HepG2 (cell line): ENCODE measurements around the gene TNFRSF1B. TPM values are rescaled to one million over a fixed set of nuclear protein-coding genes. Genes with fewer than 3 reads are reported as not detected.

ENCODE experiments used
- AHR ChIP-seq: IDR thresholded peaks from 2 replicates; pipeline ENCODE4 v1.6.1; 2018; ENCODE audit warnings: missing genetic modification reagents, missing compliant biosample characterization
- BORCS8-MEF2B ChIP-seq: sonication (generic); formaldehyde crosslinking; IDR thresholded peaks from 2 replicates; pipeline ENCODE4 v1.8.0; 2022; ENCODE audit warnings: mild to moderate bottlenecking, missing genetic modification reagents
- FLYWCH1 ChIP-seq: sonication (generic); formaldehyde crosslinking; IDR thresholded peaks from 2 replicates; pipeline ENCODE4 v1.8.1; 2023; ENCODE audit warnings: mild to moderate bottlenecking, missing genetic modification reagents
- NFYB ChIP-seq: sonication (generic); formaldehyde crosslinking; IDR thresholded peaks from 2 replicates; pipeline ENCODE4 v1.4.0; 2020; ENCODE audit warnings: missing genetic modification reagents
- PCBP1 ChIP-seq: fragments of 200-400 bp; formaldehyde crosslinking; IDR thresholded peaks from 2 replicates; pipeline ENCODE4 v1.6.1; 2017; ENCODE audit warnings: mild to moderate bottlenecking, low read depth, low read length, borderline replicate concordance
- PHF5A ChIP-seq: IDR thresholded peaks from one replicate; pipeline ENCODE4 v1.6.1; 2018; ENCODE audit warnings: low read depth, missing genetic modification reagents; ENCODE audit not compliant: unreplicated experiment
- RORA ChIP-seq: sonication (generic); formaldehyde crosslinking; IDR thresholded peaks from 2 replicates; pipeline ENCODE4 v1.5.0; 2020; ENCODE audit warnings: mild to moderate bottlenecking, missing genetic modification reagents, moderate library complexity
- SRY ChIP-seq: sonication (generic); formaldehyde crosslinking; IDR thresholded peaks from 2 replicates; pipeline ENCODE4 v1.8.0; 2022; ENCODE audit warnings: mild to moderate bottlenecking, missing genetic modification reagents
- TOPORS ChIP-seq: sonication (generic); formaldehyde crosslinking; IDR thresholded peaks from 2 replicates; pipeline ENCODE4 v1.8.0; 2023; ENCODE audit warnings: mild to moderate bottlenecking, missing genetic modification reagents
- ZBTB42 ChIP-seq: sonication (generic); formaldehyde crosslinking; IDR thresholded peaks from 2 replicates; pipeline ENCODE4 v1.5.0; 2020; ENCODE audit warnings: mild to moderate bottlenecking, missing genetic modification reagents
- ZC3H13 ChIP-seq: sonication (generic); formaldehyde crosslinking; IDR thresholded peaks from 2 replicates; pipeline ENCODE4 v1.8.1; 2023; ENCODE audit warnings: mild to moderate bottlenecking, missing genetic modification reagents, moderate library complexity
- ZKSCAN5 ChIP-seq: sonication (generic); formaldehyde crosslinking; IDR thresholded peaks from 2 replicates; pipeline ENCODE4 v1.5.1; 2020; ENCODE audit warnings: mild to moderate bottlenecking, missing genetic modification reagents
- ZMAT3 ChIP-seq: sonication (generic); formaldehyde crosslinking; conservative IDR thresholded peaks from 2 replicates; pipeline ENCODE4 v1.7.0; 2021; ENCODE audit warnings: missing genetic modification reagents
- ZNF160 ChIP-seq: sonication (generic); formaldehyde crosslinking; IDR thresholded peaks from 2 replicates; pipeline ENCODE4 v1.8.0; 2022; ENCODE audit warnings: mild to moderate bottlenecking, inconsistent platforms, missing genetic modification reagents
- ZNF232 ChIP-seq: sonication (generic); formaldehyde crosslinking; IDR thresholded peaks from 2 replicates; pipeline ENCODE4 v1.4.0; 2020; ENCODE audit warnings: missing genetic modification reagents, borderline replicate concordance
- ZNF367 ChIP-seq: sonication (generic); formaldehyde crosslinking; IDR thresholded peaks from 2 replicates; pipeline ENCODE4 v1.4.0; 2020; ENCODE audit warnings: missing genetic modification reagents, borderline replicate concordance
- ZNF496 ChIP-seq: sonication (generic); formaldehyde crosslinking; IDR thresholded peaks from 2 replicates; pipeline ENCODE4 v1.8.1; 2023; ENCODE audit warnings: mild to moderate bottlenecking, moderate library complexity, missing genetic modification reagents; ENCODE audit not compliant: insufficient replicate concordance
- ZNF615 ChIP-seq: sonication (generic); formaldehyde crosslinking; IDR thresholded peaks from 2 replicates; pipeline ENCODE4 v1.5.0; 2020; ENCODE audit warnings: mild to moderate bottlenecking, missing genetic modification reagents, borderline replicate concordance
- ZNF747 ChIP-seq: sonication (generic); formaldehyde crosslinking; IDR thresholded peaks from 2 replicates; pipeline ENCODE4 v1.8.1; 2023; ENCODE audit warnings: missing genetic modification reagents, mild to moderate bottlenecking, borderline replicate concordance
- polyA plus RNA-seq, 8 experiments: library from polyadenylated mRNA; depleted of rRNA in 3 of 8; stranded (reverse) in 7 of 8; unstranded in 1 of 8; fragments of >200 nt; fragmentation: Illumina TruSeq in 4 of 8; extraction: Trizol in 4 of 8; gene quantifications; 2 replicates each; pipeline versions ENCODE4 v1.2.1 to v1.2.3, GENCODE V29; 2011 to 2016; ENCODE audit warnings: low read depth in 4 of 8, missing spikeins in 1 of 8, mixed read lengths in 1 of 8; ENCODE audit not compliant: insufficient read depth in 1 of 8
- total RNA-seq, 5 experiments: library from RNA; depleted of rRNA; stranded (reverse); fragments of >200 nt; fragmentation: Illumina TruSeq; extraction: Trizol; gene quantifications; 2 replicates each; pipeline ENCODE4 v1.2.3, GENCODE V29; 2016; ENCODE audit warnings: low read depth in 1 of 5
- TF ChIP-seq, protein P1 (sequence below): sonication (generic); formaldehyde crosslinking; conservative IDR thresholded peaks from 2 replicates; pipeline ENCODE4 v1.4.0; 2020; ENCODE audit warnings: missing genetic modification reagents
- TF ChIP-seq, protein P2 (sequence below): sonication (generic); formaldehyde crosslinking; IDR thresholded peaks from 2 replicates; pipeline ENCODE4 v1.5.0; 2020; ENCODE audit warnings: mild to moderate bottlenecking, missing genetic modification reagents, moderate library complexity
- TF ChIP-seq, protein P3 (sequence below), 2 experiments: fragments of 450-650 bp in 1 of 2; sonication (generic) in 1 of 2; formaldehyde crosslinking; IDR thresholded peaks; 2 replicates each; pipeline versions ENCODE4 v1.5.0 to v1.8.0; 2020 to 2022; ENCODE audit warnings: mild to moderate bottlenecking in 1 of 2, missing genetic modification reagents in 1 of 2
- TF ChIP-seq, protein P4 (sequence below): IDR thresholded peaks from 2 replicates; pipeline ENCODE4 v1.6.1; 2016; ENCODE audit warnings: missing compliant biosample characterization, missing genetic modification reagents, borderline replicate concordance

Gene TNFRSF1B
- total and polyA plus RNA-seq, 2 of the 13 experiments (the other 11 are each of a cell fraction or from before 2014, with no cell fraction given), result 0.04 to 0.11 TPM

DNA sequence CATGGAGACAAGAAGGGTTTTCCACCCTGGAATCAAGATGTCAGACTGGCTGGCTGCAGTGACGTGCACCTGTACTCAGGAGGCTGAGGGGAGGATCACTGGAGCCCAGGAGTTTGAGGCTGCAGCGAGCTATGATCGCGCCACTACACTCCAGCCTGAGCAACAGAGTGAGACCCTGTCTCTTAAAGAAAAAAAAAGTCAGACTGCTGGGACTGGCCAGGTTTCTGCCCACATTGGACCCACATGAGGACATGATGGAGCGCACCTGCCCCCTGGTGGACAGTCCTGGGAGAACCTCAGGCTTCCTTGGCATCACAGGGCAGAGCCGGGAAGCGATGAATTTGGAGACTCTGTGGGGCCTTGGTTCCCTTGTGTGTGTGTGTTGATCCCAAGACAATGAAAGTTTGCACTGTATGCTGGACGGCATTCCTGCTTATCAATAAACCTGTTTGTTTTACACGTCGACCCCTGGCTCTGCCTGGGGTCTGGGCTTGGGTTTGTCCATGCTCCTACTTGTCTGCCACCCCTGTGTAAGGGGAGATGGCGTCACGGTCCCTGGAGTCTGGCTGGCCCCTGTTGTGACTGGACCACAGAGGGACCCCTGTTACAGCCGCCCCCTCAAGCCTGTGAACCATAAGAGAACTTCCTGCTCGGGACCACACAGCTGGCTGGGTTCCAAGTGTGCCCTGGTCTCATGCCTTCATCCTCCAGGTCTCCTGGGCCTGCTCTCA is 42.1 kb downstream of the TNFRSF1B start (continued):
- TF ChIP-seq SRY (CRISPR knock-in tag) (no peak), ZNF232 (CRISPR knock-in tag) (no peak), FLYWCH1 (CRISPR knock-in tag) (no peak), RORA (CRISPR knock-in tag) (no peak), ZKSCAN5 (no peak), AHR (CRISPR knock-in tag) (no peak), NFYB (CRISPR knock-in tag) (no peak), PHF5A (CRISPR knock-in tag) (no peak), PCBP1 (no peak), ZNF615 (CRISPR knock-in tag) (no peak), BORCS8-MEF2B (CRISPR knock-in tag) (no peak), ZBTB42 (CRISPR knock-in tag) (no peak), ZNF160 (no peak), ZC3H13 (CRISPR knock-in tag) (no peak), ZNF496 (no peak), ZMAT3 (CRISPR knock-in tag) (no peak), ZNF747 (no peak), ZNF367 (CRISPR knock-in tag) (no peak), TOPORS (CRISPR knock-in tag) (no peak)
- TF ChIP-seq, protein P1, sequence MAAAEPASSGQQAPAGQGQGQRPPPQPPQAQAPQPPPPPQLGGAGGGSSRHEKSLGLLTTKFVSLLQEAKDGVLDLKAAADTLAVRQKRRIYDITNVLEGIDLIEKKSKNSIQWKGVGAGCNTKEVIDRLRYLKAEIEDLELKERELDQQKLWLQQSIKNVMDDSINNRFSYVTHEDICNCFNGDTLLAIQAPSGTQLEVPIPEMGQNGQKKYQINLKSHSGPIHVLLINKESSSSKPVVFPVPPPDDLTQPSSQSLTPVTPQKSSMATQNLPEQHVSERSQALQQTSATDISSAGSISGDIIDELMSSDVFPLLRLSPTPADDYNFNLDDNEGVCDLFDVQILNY (CRISPR knock-in tag), result no peak
- TF ChIP-seq, protein P2, sequence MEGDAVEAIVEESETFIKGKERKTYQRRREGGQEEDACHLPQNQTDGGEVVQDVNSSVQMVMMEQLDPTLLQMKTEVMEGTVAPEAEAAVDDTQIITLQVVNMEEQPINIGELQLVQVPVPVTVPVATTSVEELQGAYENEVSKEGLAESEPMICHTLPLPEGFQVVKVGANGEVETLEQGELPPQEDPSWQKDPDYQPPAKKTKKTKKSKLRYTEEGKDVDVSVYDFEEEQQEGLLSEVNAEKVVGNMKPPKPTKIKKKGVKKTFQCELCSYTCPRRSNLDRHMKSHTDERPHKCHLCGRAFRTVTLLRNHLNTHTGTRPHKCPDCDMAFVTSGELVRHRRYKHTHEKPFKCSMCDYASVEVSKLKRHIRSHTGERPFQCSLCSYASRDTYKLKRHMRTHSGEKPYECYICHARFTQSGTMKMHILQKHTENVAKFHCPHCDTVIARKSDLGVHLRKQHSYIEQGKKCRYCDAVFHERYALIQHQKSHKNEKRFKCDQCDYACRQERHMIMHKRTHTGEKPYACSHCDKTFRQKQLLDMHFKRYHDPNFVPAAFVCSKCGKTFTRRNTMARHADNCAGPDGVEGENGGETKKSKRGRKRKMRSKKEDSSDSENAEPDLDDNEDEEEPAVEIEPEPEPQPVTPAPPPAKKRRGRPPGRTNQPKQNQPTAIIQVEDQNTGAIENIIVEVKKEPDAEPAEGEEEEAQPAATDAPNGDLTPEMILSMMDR (CRISPR knock-in tag), result peak; percentile 94
- TF ChIP-seq, protein P3, sequence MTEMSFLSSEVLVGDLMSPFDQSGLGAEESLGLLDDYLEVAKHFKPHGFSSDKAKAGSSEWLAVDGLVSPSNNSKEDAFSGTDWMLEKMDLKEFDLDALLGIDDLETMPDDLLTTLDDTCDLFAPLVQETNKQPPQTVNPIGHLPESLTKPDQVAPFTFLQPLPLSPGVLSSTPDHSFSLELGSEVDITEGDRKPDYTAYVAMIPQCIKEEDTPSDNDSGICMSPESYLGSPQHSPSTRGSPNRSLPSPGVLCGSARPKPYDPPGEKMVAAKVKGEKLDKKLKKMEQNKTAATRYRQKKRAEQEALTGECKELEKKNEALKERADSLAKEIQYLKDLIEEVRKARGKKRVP (CRISPR knock-in tag; IDR thresholded peaks at IDR 0.05), result no peak
- TF ChIP-seq, protein P4, sequence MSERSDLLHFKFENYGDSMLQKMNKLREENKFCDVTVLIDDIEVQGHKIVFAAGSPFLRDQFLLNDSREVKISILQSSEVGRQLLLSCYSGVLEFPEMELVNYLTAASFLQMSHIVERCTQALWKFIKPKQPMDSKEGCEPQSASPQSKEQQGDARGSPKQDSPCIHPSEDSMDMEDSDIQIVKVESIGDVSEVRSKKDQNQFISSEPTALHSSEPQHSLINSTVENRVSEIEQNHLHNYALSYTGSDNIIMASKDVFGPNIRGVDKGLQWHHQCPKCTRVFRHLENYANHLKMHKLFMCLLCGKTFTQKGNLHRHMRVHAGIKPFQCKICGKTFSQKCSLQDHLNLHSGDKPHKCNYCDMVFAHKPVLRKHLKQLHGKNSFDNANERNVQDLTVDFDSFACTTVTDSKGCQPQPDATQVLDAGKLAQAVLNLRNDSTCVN, result no peak
- TF ChIP-seq, all 625 proteins: peak for 16
